Suprapubic skin (tissue), 3 donors: ENCODE data around the gene MAPRE2.

Experiments used
- CTCF ChIP-seq, 2 donors: fragments of 200-600 bp in 1 of 2; fragments of 450-650 bp in 1 of 2; sonication (generic) in 1 of 2; IDR thresholded peaks; one replicate each; pipeline ENCODE4 v1.5.1; 2016 to 2019; ENCODE audit warnings: antibody characterized with exemption in 2 of 2, mild to moderate bottlenecking in 1 of 2, moderate library complexity in 1 of 2
- POLR2AphosphoS5 ChIP-seq, 3 donors: sonication (generic); formaldehyde crosslinking; IDR thresholded peaks; one replicate each; pipeline ENCODE4 v1.6.1; 2017; ENCODE audit warnings: antibody characterized with exemption in 3 of 3

DNA sequence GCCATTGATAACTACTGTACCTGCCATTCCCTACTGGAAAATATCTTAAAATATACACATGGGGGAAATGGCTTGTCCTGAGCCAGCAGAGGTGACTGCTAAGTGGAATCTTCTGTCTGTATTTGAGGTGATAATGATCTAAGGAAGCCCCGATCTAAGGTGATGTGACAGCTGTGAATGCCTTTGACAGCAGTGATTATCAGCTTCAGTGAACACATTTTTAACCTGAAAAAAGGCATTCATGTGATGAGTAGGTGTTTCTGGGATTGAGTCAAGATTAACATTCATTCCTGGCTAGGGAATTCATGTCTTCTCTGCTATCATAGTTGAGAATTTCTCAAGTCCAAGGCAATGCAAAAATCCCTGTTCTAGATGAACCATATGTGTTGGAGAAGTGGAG, 9.1 kb upstream of the MAPRE2 start:
- TF ChIP-seq CTCF (IDR thresholded peaks at IDR 0.05) (no peak), POLR2AphosphoS5 (IDR thresholded peaks at IDR 0.05) (no peak)
